GM23248 (cell line): ENCODE results near the gene PAPPA2. TPM values are rescaled to one million over a fixed set of nuclear protein-coding genes. Genes with fewer than 3 reads are reported as not detected.

Experiments used
- DNase-seq: peaks from one replicate; pipeline ENCODE4 v3.0.0-alpha.2; 2015
- H2AFZ ChIP-seq: fragments of 200-600 bp; sonication (generic); 2 replicates; pipeline ENCODE4 v1.6.1; 2016; ENCODE audit warnings: antibody characterized with exemption
- H3F3A ChIP-seq: fragments of 200-600 bp; sonication (generic); 2 replicates; pipeline ENCODE4 v1.6.1; 2016; ENCODE audit warnings: mild to moderate bottlenecking, antibody characterized with exemption, mixed run types; ENCODE audit not compliant: insufficient read depth
- H3K27ac ChIP-seq: fragments of 200-600 bp; sonication (generic); 2 replicates; pipeline ENCODE4 v1.5.1; 2016; ENCODE audit warnings: mild to moderate bottlenecking
- H3K27me3 ChIP-seq: fragments of 200-600 bp; sonication (generic); replicated peaks from 2 replicates; pipeline ENCODE4 v1.6.1; 2016; ENCODE audit warnings: mild to moderate bottlenecking; ENCODE audit not compliant: insufficient read depth
- H3K36me3 ChIP-seq: fragments of 200-600 bp; sonication (generic); 2 replicates; pipeline ENCODE4 v1.6.1; 2016; ENCODE audit warnings: low read depth, mild to moderate bottlenecking
- H3K4me1 ChIP-seq: fragments of 200-600 bp; sonication (generic); 2 replicates; pipeline ENCODE4 v1.6.1; 2016; ENCODE audit warnings: mild to moderate bottlenecking; ENCODE audit not compliant: insufficient read depth
- H3K4me2 ChIP-seq: fragments of 200-600 bp; sonication (generic); one replicate; pipeline ENCODE4 v1.6.1; 2016; ENCODE audit warnings: mild to moderate bottlenecking; ENCODE audit not compliant: unreplicated experiment
- H3K4me3 ChIP-seq: fragments of 200-600 bp; sonication (generic); 2 replicates; pipeline ENCODE4 v1.5.1; 2016; ENCODE audit warnings: mild to moderate bottlenecking
- H3K79me2 ChIP-seq: fragments of 200-600 bp; sonication (generic); 2 replicates; pipeline ENCODE4 v1.6.1; 2016; ENCODE audit warnings: mild to moderate bottlenecking; ENCODE audit not compliant: insufficient read depth
- H3K9ac ChIP-seq: fragments of 200-600 bp; sonication (generic); 2 replicates; pipeline ENCODE4 v1.6.1; 2016; ENCODE audit warnings: mild to moderate bottlenecking
- H3K9me2 ChIP-seq: fragments of 200-600 bp; sonication (generic); 2 replicates; pipeline ENCODE4 v1.6.1; 2016; ENCODE audit warnings: mixed run types, mild to moderate bottlenecking, moderate library complexity; ENCODE audit not compliant: insufficient read depth
- H3K9me3 ChIP-seq: fragments of 200-600 bp; sonication (generic); one replicate; pipeline ENCODE4 v1.6.1; 2017; ENCODE audit warnings: low read depth
- H4K20me1 ChIP-seq: fragments of 200-600 bp; sonication (generic); 2 replicates; pipeline ENCODE4 v1.6.0; 2016; ENCODE audit not compliant: insufficient read depth
- EZH2 ChIP-seq: fragments of 200-600 bp; sonication (generic); IDR thresholded peaks from 2 replicates; pipeline ENCODE4 v1.6.1; 2018; ENCODE audit warnings: antibody characterized with exemption, mild to moderate bottlenecking; ENCODE audit not compliant: insufficient read depth, poor library complexity, severe bottlenecking
- EZH2phosphoT487 ChIP-seq: fragments of 200-600 bp; sonication (generic); IDR thresholded peaks from 2 replicates; pipeline ENCODE4 v1.6.1; 2018; ENCODE audit warnings: antibody characterized with exemption, moderate library complexity, mild to moderate bottlenecking, low read depth; ENCODE audit not compliant: insufficient read depth
- WGBS, 2 experiments: methylation state at CpG; one replicate each; pipeline ENCODE4 v1.1.6; 2015 to 2017; ENCODE audit warnings: low lambda C conversion rate in 2 of 2, low coverage in 1 of 2; ENCODE audit errors: missing lambda C conversion rate in 2 of 2; 5-methylcytosine and 5-hydroxymethylcytosine counted together
- in situ Hi-C: fragments of 300-500 bp; cut with MboI; formaldehyde crosslinking; loops from 2 replicates; pipeline ENCODE4 v1.15.0; 2020
- polyA plus RNA-seq: library from polyadenylated mRNA; unstranded; fragments of >200 nt; fragmentation: Nextera tagmentation; extraction: Ambion mirVana; gene quantifications from 2 replicates; pipeline ENCODE4 v1.2.1, GENCODE V29; 2016
- total RNA-seq: library from RNA; depleted of rRNA; stranded (reverse); fragments of >200 nt; shearing (Covaris generic); gene quantifications from 2 replicates; pipeline ENCODE4 v1.2.3, GENCODE V29; 2014

Gene PAPPA2
- total and polyA plus RNA-seq, 2 experiments from 2014 or later = 3.9 to 8.1 TPM

- Histone ChIP-seq H3K4me2 (no peak overlapping the region), H3K9ac (no peak overlapping the region), H3K9me2 (no peaks in the 10 kb centered on the region), H3K9me3 (no peaks in the 10 kb centered on the region), H3K4me3 (no peak overlapping the region), H3K27ac (no peak overlapping the region), H3F3A (0 out of 2 replicates have a peak, but pooled peaks cover 14% of the 10 kb centered on the region), H3K36me3 (no peaks in the 10 kb centered on the region), H4K20me1 (no peaks in the 10 kb centered on the region), H3K4me1 (peaks cover 5% of the 10 kb centered on the region; the same call in 1 of the 2 replicates), H3K79me2 (no peaks in the 10 kb centered on the region), H3K27me3 (peaks cover 5% of the 10 kb centered on the region; the same call in 1 of the 2 replicates), H2AFZ (no peak overlapping the region)
- WGBS, 2 experiments = 28 to 57% methylated on average over 1 of the region's 1 CpG
- in situ Hi-C loops = no loop called here
- TF ChIP-seq EZH2phosphoT487 = no peak
- no peak for TF ChIP-seq EZH2
- no peak for DNase-seq
These were observed 58.2 kb downstream of the PAPPA2 start for GRCh38 chr1:176521211-176521610.

GRCh38 chr1:176522310-176522845, 59.4 kb downstream of the PAPPA2 start:
- H3K4me3 ChIP-seq = no peak overlapping the region
- no peak for TF ChIP-seq EZH2
- TF ChIP-seq EZH2phosphoT487 = no peak
- H3K9ac ChIP-seq = no peak overlapping the region
- H3K4me1 ChIP-seq = peaks cover 5% of the 10 kb centered on the region; the same call in 1 of the 2 replicates
- DNase-seq = no peak
- H3K27ac ChIP-seq = no peak overlapping the region
- H3K79me2 ChIP-seq = no peaks in the 10 kb centered on the region
- 40 to 46% methylated on average over 3 of the region's 3 CpGs for WGBS, 2 experiments
- H3K9me3 ChIP-seq = no peaks in the 10 kb centered on the region
- no peaks in the 10 kb centered on the region for H3K9me2 ChIP-seq
- in situ Hi-C loops = no loop called here
- H3K27me3 ChIP-seq = peaks cover 5% of the 10 kb centered on the region; the same call in 1 of the 2 replicates
- H3F3A ChIP-seq = 0 out of 2 replicates have a peak, but pooled peaks cover 6% of the 10 kb centered on the region
- H3K4me2 ChIP-seq = no peak overlapping the region
- H2AFZ ChIP-seq = no peak overlapping the region
- no peaks in the 10 kb centered on the region for H4K20me1 ChIP-seq
- H3K36me3 ChIP-seq = no peaks in the 10 kb centered on the region

- Histone ChIP-seq H3K9me2 (no peaks in the 10 kb centered on the region), H3K4me1 (no peaks in the 10 kb centered on the region), H3K79me2 (no peaks in the 10 kb centered on the region), H2AFZ (no peak overlapping the region), H3K36me3 (no peaks in the 10 kb centered on the region), H3K4me2 (no peak overlapping the region), H3K27me3 (0 out of 2 replicates have a peak, but pooled peaks cover 4% of the 10 kb centered on the region), H4K20me1 (no peaks in the 10 kb centered on the region), H3K4me3 (no peak overlapping the region), H3K9ac (no peak overlapping the region), H3K9me3 (no peaks in the 10 kb centered on the region), H3F3A (no peaks in the 10 kb centered on the region), H3K27ac (no peak overlapping the region)
- DNase-seq = no peak
- TF ChIP-seq EZH2phosphoT487 = no peak
- no peak for TF ChIP-seq EZH2
- in situ Hi-C loops = no loop called here
- 31 to 38% methylated on average over 7 of the region's 7 CpGs for WGBS, 2 experiments
These were observed 66.6 kb downstream of the PAPPA2 start for GRCh38 chr1:176529395-176530090.

GRCh38 chr1:176531036-176531435, 68.1 kb downstream of the PAPPA2 start:
- 0 out of 2 replicates have a peak, but pooled peaks cover 4% of the 10 kb centered on the region for H3K27me3 ChIP-seq
- no peaks in the 10 kb centered on the region for H3K9me3 ChIP-seq
- no peaks in the 10 kb centered on the region for H3K36me3 ChIP-seq
- 53 to 55% methylated on average over 2 of the region's 2 CpGs for WGBS, 2 experiments
- in situ Hi-C loops = no loop called here
- H3F3A ChIP-seq = no peaks in the 10 kb centered on the region
- no peak overlapping the region for H3K4me2 ChIP-seq
- H3K79me2 ChIP-seq = no peaks in the 10 kb centered on the region
- TF ChIP-seq EZH2phosphoT487 = no peak
- TF ChIP-seq EZH2 = no peak
- no peak overlapping the region for H3K9ac ChIP-seq
- no peak overlapping the region for H3K27ac ChIP-seq
- no peak overlapping the region for H3K4me3 ChIP-seq
- H2AFZ ChIP-seq = no peak overlapping the region
- no peaks in the 10 kb centered on the region for H3K4me1 ChIP-seq
- H3K9me2 ChIP-seq = no peaks in the 10 kb centered on the region
- H4K20me1 ChIP-seq = no peaks in the 10 kb centered on the region
- no peak for DNase-seq
